Urinary bladder (tissue), 4 donors: Measurements from ENCODE around the gene TRIM45. TPM values are rescaled to one million over a fixed set of nuclear protein-coding genes. Genes with fewer than 3 reads are reported as not detected.
"Not testable (repeated sequence)": the region's sequence is repeated elsewhere in the genome, so short reads cannot be mapped to it uniquely, and the experiment has no call there.

ENCODE experiments used
- DNase-seq: peaks from one replicate; pipeline ENCODE4 v3.0.0-alpha.2; 2015; ENCODE audit errors: extremely low spot score
- H3K27ac ChIP-seq: one replicate; pipeline ENCODE4 v1.5.1; 2013; ENCODE audit warnings: low read depth, mild to moderate bottlenecking, moderate library complexity
- H3K36me3 ChIP-seq: one replicate; pipeline ENCODE4 v1.6.1; 2013; ENCODE audit warnings: mild to moderate bottlenecking, moderate library complexity; ENCODE audit not compliant: insufficient read depth
- H3K4me1 ChIP-seq: one replicate; pipeline ENCODE4 v1.6.1; 2013; ENCODE audit warnings: mild to moderate bottlenecking, moderate library complexity; ENCODE audit not compliant: insufficient read depth
- H3K4me3 ChIP-seq: one replicate; pipeline ENCODE4 v1.5.1; 2013; ENCODE audit warnings: low read depth, low read length
- WGBS: extraction: QIAGEN DNeasy Blood & Tissue Kit; methylation state at CpG from one replicate; pipeline ENCODE4 v1.1.7; 2013; 5-methylcytosine and 5-hydroxymethylcytosine counted together
- polyA plus RNA-seq: library from polyadenylated mRNA; stranded (reverse); fragments of 200-250 nt; gene quantifications from one replicate; pipeline ENCODE4 v1.2.3, GENCODE V29; 2013
- total RNA-seq: library from RNA; depleted of rRNA; stranded (reverse); fragments of >200 nt; gene quantifications from one replicate; pipeline ENCODE4 v1.2.3, GENCODE V29; 2014
- donor health status: healthy with polysubstance abuse.
- donor health status: healthy.

The TRIM45 gene
- total and polyA plus RNA-seq, 2 donors: 5.7 to 7.8 TPM

GRCh38 chr1:117101858-117102257, 19.7 kb downstream of the TRIM45 start:
- H3K36me3 ChIP-seq, DNase-seq, H3K4me3 ChIP-seq, H3K4me1 ChIP-seq, H3K27ac ChIP-seq: not testable (repeated sequence)
- WGBS: 94% methylated on average over 3 of the region's 3 CpGs

GRCh38 chr1:117101334-117101733, 20.2 kb downstream of the TRIM45 start:
- no peak for DNase-seq
- Histone ChIP-seq H3K36me3 (no peaks in the 10 kb centered on the region), H3K4me3 (no peak overlapping the region), H3K4me1 (peaks cover 3% of the 10 kb centered on the region), H3K27ac (no peak overlapping the region)
- 100% methylated on average over 1 of the region's 1 CpG for WGBS

- WGBS: 91% methylated on average over 4 of the region's 4 CpGs
Measured at GRCh38 chr1:117098287-117098890, 23.2 kb downstream of the TRIM45 start.

GRCh38 chr1:117097443-117097842, 24.1 kb downstream of the TRIM45 start:
- no peak for DNase-seq
- no peak overlapping the region for H3K27ac ChIP-seq
- 73% methylated on average over 4 of the region's 4 CpGs for WGBS

More at GRCh38 chr1:117098287-117098890, 23.2 kb downstream of the TRIM45 start:
- Histone ChIP-seq H3K27ac (no peak overlapping the region), H3K4me3 (no peak overlapping the region), H3K4me1 (peaks cover 3% of the 10 kb centered on the region), H3K36me3 (no peaks in the 10 kb centered on the region)
- no peak for DNase-seq

GRCh38 chr1:117096951-117097408, 24.6 kb downstream of the TRIM45 start:
- no peak for DNase-seq
- Histone ChIP-seq H3K4me1 (peaks cover 3% of the 10 kb centered on the region), H3K36me3 (no peaks in the 10 kb centered on the region), H3K27ac (no peak overlapping the region), H3K4me3 (no peak overlapping the region)
- WGBS: 91% methylated on average over 3 of the region's 3 CpGs

More at GRCh38 chr1:117097443-117097842, 24.1 kb downstream of the TRIM45 start:
- no peaks in the 10 kb centered on the region for H3K36me3 ChIP-seq
- H3K4me1 ChIP-seq: peaks cover 3% of the 10 kb centered on the region
- H3K4me3 ChIP-seq: no peak overlapping the region

GRCh38 chr1:117094841-117095604, 26.5 kb downstream of the TRIM45 start:
- Histone ChIP-seq H3K4me3 (no peak overlapping the region), H3K36me3 (peaks cover 2% of the 10 kb centered on the region), H3K4me1 (peaks cover 3% of the 10 kb centered on the region), H3K27ac (no peak overlapping the region)
- WGBS: 85% methylated on average over 7 of the region's 7 CpGs
- no peak for DNase-seq

DNA sequence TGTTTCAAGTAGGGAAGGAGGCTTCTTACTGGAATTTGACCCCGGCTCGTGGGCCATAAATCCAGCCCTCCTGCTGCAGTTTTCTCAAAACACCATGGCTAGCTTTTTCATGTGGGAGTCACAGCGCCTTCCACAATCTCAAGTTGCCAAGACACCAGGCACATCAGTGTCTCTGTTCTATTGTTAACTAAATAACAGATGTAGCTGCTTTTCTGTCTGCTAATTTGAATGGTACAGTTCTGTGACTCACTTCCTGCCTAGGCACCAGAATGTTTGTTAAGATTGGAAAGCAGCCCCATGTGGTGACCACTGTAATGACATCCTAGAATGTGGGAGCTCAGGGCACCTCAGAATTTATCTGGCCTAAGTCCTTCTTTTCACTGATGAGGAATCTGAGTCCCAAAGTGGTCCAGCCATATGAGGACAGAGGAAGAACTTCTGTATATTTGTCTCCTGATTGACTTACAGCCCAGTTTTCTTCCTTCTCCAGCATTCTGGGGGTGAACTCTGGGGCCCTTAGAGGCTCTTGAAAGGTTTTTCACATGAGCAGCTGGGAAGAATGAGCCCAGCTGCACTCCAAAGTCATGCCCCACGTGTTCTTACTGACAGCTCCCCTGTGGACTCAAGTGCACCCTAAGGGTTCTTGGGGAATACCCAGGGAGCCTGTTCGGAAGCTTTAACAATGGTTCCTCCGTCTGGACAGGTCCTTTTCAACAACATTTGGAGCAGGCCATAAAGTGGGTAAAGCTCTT, 27.5 kb downstream of the TRIM45 start:
- 83% methylated on average over 6 of the region's 6 CpGs for WGBS
- Histone ChIP-seq H3K4me1 (peaks cover 3% of the 10 kb centered on the region), H3K36me3 (peaks cover 2% of the 10 kb centered on the region), H3K4me3 (no peak overlapping the region), H3K27ac (peak overlapping the region; percentile 28)
- DNase-seq: no peak

- no peak overlapping the region for H3K4me3 ChIP-seq
- peak; percentile 26 for DNase-seq
- 24% methylated on average over 7 of the region's 7 CpGs for WGBS
- H3K27ac ChIP-seq: no peak overlapping the region
- H3K36me3 ChIP-seq: peaks cover 2% of the 10 kb centered on the region
- peaks cover 3% of the 10 kb centered on the region for H3K4me1 ChIP-seq
Measured at GRCh38 chr1:117093091-117093534, 28.4 kb downstream of the TRIM45 start.

- Histone ChIP-seq H3K27ac (peak overlapping the region; percentile 69), H3K4me1 (peaks cover 3% of the 10 kb centered on the region), H3K36me3 (peaks cover 2% of the 10 kb centered on the region), H3K4me3 (no peak overlapping the region)
- WGBS: 69% methylated on average over 5 of the region's 5 CpGs
- no peak for DNase-seq
Measured at GRCh38 chr1:117092594-117092993, 29.0 kb downstream of the TRIM45 start.

GRCh38 chr1:117089996-117090395, 31.6 kb downstream of the TRIM45 start:
- 89% methylated on average over 2 of the region's 2 CpGs for WGBS
- no peak for DNase-seq
- Histone ChIP-seq H3K4me1 (no peaks in the 10 kb centered on the region), H3K4me3 (no peak overlapping the region), H3K27ac (no peak overlapping the region), H3K36me3 (peaks cover 2% of the 10 kb centered on the region)

DNA sequence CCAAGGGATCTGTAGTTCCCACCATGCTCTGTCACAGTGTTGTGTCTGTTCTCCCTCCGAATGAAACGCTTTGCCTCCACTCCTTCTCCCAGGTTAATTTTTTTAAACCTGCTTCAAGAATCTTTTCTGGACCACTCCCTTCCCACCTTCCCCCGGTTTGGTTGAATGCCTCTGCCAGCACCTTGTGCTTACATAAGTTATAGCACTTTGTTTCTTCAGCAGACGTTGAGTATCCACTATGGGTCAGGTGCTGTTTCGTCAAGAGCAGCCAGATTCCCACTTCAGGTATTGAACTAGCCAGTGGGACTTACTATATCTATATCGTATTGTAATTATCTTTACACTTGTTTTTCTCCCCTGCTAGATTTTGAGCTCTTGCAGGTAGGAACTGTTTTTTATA, 33.9 kb downstream of the TRIM45 start:
- WGBS: 95% methylated on average over 6 of the region's 6 CpGs
- Histone ChIP-seq H3K4me1 (no peaks in the 10 kb centered on the region), H3K4me3 (no peak overlapping the region), H3K36me3 (peaks cover 2% of the 10 kb centered on the region), H3K27ac (no peak overlapping the region)
- no peak for DNase-seq

GRCh38 chr1:117084231-117084630, 37.3 kb downstream of the TRIM45 start:
- WGBS: 82% methylated on average over 6 of the region's 6 CpGs
- Histone ChIP-seq H3K36me3 (no peaks in the 10 kb centered on the region), H3K27ac (no peak overlapping the region), H3K4me3 (no peak overlapping the region), H3K4me1 (no peaks in the 10 kb centered on the region)
- DNase-seq: no peak

DNA sequence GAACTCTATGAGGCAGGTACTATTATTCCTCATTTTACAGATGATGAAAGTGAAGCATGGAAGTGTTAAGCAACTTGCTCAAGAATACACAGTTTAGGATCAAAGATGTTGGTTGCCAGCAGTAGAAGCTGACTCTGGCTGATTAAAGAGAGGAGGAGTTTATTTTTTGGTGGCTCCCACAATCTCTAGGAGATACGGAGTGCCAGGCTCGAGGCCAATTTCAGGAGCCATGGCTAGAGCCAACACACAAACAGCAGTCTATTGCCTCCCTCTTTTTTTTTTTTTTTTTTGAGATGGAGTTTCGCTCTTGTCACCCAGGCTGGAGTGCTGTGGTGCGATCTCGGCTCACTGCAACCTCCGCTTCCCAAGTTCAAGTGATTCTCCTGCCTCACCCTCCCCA, 41.8 kb downstream of the TRIM45 start:
- no peak overlapping the region for H3K27ac ChIP-seq
- H3K36me3 ChIP-seq: no peaks in the 10 kb centered on the region
- H3K4me1 ChIP-seq: no peaks in the 10 kb centered on the region
- H3K4me3 ChIP-seq: no peak overlapping the region
- WGBS: 90% methylated on average over 6 of the region's 6 CpGs
- no peak for DNase-seq
